Ascending aorta (tissue), 2 donors: ENCODE data around the gene MAML3. TPM values are rescaled to one million over a fixed set of nuclear protein-coding genes. Genes with fewer than 3 reads are reported as not detected.
A peak's percentile ranks its signal among the peaks of the same experiment; 100 is the strongest.

Source experiments
- DNase-seq, 2 donors: peaks; one replicate each; pipeline ENCODE4 v3.0.0-alpha.2; 2019; ENCODE audit warnings: low spot score in 2 of 2
- H3K27ac ChIP-seq, 2 donors: fragments of 200-600 bp; sonication (generic); one replicate each; pipeline ENCODE4 v1.5.1; 2016 to 2017; ENCODE audit warnings: mild to moderate bottlenecking in 1 of 2
- H3K27me3 ChIP-seq: fragments of 200-600 bp; sonication (generic); one replicate; pipeline ENCODE4 v1.5.1; 2017
- H3K36me3 ChIP-seq, 2 donors: fragments of 200-600 bp; sonication (generic); one replicate each; pipeline ENCODE4 v1.5.1; 2016
- H3K4me1 ChIP-seq, 2 donors: fragments of 200-600 bp; sonication (generic); one replicate each; pipeline ENCODE4 v1.5.1; 2016 to 2017; ENCODE audit warnings: mild to moderate bottlenecking in 1 of 2
- H3K4me3 ChIP-seq, 2 donors: fragments of 200-600 bp; sonication (generic); one replicate each; pipeline ENCODE4 v1.5.1; 2016 to 2017; ENCODE audit warnings: mild to moderate bottlenecking in 1 of 2
- H3K9me3 ChIP-seq, 2 donors: fragments of 200-600 bp; sonication (generic); one replicate each; pipeline ENCODE4 v1.5.1; 2016
- CTCF ChIP-seq, 3 experiments: fragments of 200-600 bp in 2 of 3; fragments of 450-650 bp in 1 of 3; sonication (generic) in 2 of 3; IDR thresholded peaks; one replicate each; pipeline ENCODE4 v1.5.1; 2016 to 2019; ENCODE audit warnings: antibody characterized with exemption in 3 of 3, mild to moderate bottlenecking in 1 of 3, moderate library complexity in 1 of 3
- intact Hi-C: fragments of 100-400 bp; cut with DNase I; formaldehyde crosslinking; loops from one replicate; pipeline ENCODE4 v1.15.1; 2023
- total RNA-seq: library from RNA; depleted of rRNA; stranded (reverse); fragments of >200 nt; gene quantifications from one replicate; pipeline ENCODE4 v1.1.0, GENCODE V29; 2016

MAML3 gene
- total RNA-seq, 1 donor from 2014 or later: 4.7 TPM

- H3K27me3 ChIP-seq: no peaks in the 10 kb centered on the region
- H3K36me3 ChIP-seq: no peaks in the 10 kb centered on the region
- intact Hi-C loops: no loop called here
- no peaks in the 10 kb centered on the region for H3K4me1 ChIP-seq
- no peak overlapping the region for H3K27ac ChIP-seq
- H3K4me3 ChIP-seq: no peak overlapping the region
- DNase-seq: no peak
- TF ChIP-seq CTCF (IDR thresholded peaks at IDR 0.05): no peak
- no peaks in the 10 kb centered on the region for H3K9me3 ChIP-seq
These were observed 33.3 kb upstream of the MAML3 start for GRCh38 chr4:140187316-140187695.

GRCh38 chr4:140186651-140187315 is 32.8 kb upstream of the MAML3 start:
- H3K27ac ChIP-seq: no peak overlapping the region
- TF ChIP-seq CTCF (IDR thresholded peaks at IDR 0.05): no peak
- H3K9me3 ChIP-seq: no peaks in the 10 kb centered on the region
- H3K36me3 ChIP-seq: no peaks in the 10 kb centered on the region
- DNase-seq: peak in 1 of 2 donors; percentile 66
- no peaks in the 10 kb centered on the region for H3K27me3 ChIP-seq
- H3K4me3 ChIP-seq: no peak overlapping the region
- intact Hi-C loops: no loop called here
- H3K4me1 ChIP-seq: no peaks in the 10 kb centered on the region

- H3K4me3 ChIP-seq: no peak overlapping the region
- TF ChIP-seq CTCF (IDR thresholded peaks at IDR 0.05): no peak
- no peaks in the 10 kb centered on the region for H3K9me3 ChIP-seq
- no peak overlapping the region for H3K27ac ChIP-seq
- H3K27me3 ChIP-seq: no peaks in the 10 kb centered on the region
- DNase-seq: no peak
- intact Hi-C loops: no loop called here
- H3K4me1 ChIP-seq: no peaks in the 10 kb centered on the region
- no peaks in the 10 kb centered on the region for H3K36me3 ChIP-seq
These were observed 32.1 kb upstream of the MAML3 start for GRCh38 chr4:140186082-140186438.

- TF ChIP-seq CTCF (IDR thresholded peaks at IDR 0.05): no peak
- no peak overlapping the region for H3K4me3 ChIP-seq
- H3K27me3 ChIP-seq: no peaks in the 10 kb centered on the region
- H3K4me1 ChIP-seq: no peaks in the 10 kb centered on the region
- no peaks in the 10 kb centered on the region for H3K36me3 ChIP-seq
- no peak for DNase-seq
- H3K9me3 ChIP-seq: no peaks in the 10 kb centered on the region
- intact Hi-C loops: no loop called here
- H3K27ac ChIP-seq: no peak overlapping the region
These were observed 31.6 kb upstream of the MAML3 start for GRCh38 chr4:140185412-140186081.

- no peak overlapping the region for H3K27ac ChIP-seq
- no peak for DNase-seq
- TF ChIP-seq CTCF (IDR thresholded peaks at IDR 0.05): no peak
- no peaks in the 10 kb centered on the region for H3K36me3 ChIP-seq
- H3K4me1 ChIP-seq: no peaks in the 10 kb centered on the region
- H3K27me3 ChIP-seq: no peaks in the 10 kb centered on the region
- H3K4me3 ChIP-seq: no peak overlapping the region
- intact Hi-C loops: no loop called here
- no peaks in the 10 kb centered on the region for H3K9me3 ChIP-seq
These were observed 29.3 kb upstream of the MAML3 start for GRCh38 chr4:140183270-140183669.
